Neutrophil (primary cell): ENCODE results near the gene MYO7B.

Experiments
- H3K27ac ChIP-seq: fragments of 200-600 bp; sonication (generic); 2 replicates; pipeline ENCODE4 v1.5.1; 2016; ENCODE audit warnings: mild to moderate bottlenecking, moderate library complexity
- H3K27me3 ChIP-seq: fragments of 200-600 bp; sonication (generic); 2 replicates; pipeline ENCODE4 v1.6.0; 2016; ENCODE audit warnings: mild to moderate bottlenecking
- H3K36me3 ChIP-seq: fragments of 200-600 bp; sonication (generic); 2 replicates; pipeline ENCODE4 v1.5.1; 2017
- H3K4me1 ChIP-seq, 2 experiments: fragments of 200-600 bp in 1 of 2; sonication (generic) in 1 of 2; 1 replicate in 1 of 2; 2 replicates in 1 of 2; pipeline versions ENCODE4 v1.5.1 to v1.6.1; 2013 to 2016; ENCODE audit warnings: low read depth in 1 of 2, low read length in 1 of 2, mild to moderate bottlenecking in 1 of 2, moderate library complexity in 1 of 2; ENCODE audit not compliant: control insufficient read depth in 1 of 2, insufficient read depth in 1 of 2
- H3K4me3 ChIP-seq, 2 experiments: fragments of 200-600 bp in 1 of 2; sonication (generic) in 1 of 2; 1 replicate in 1 of 2; 2 replicates in 1 of 2; pipeline ENCODE4 v1.5.1; 2013 to 2016; ENCODE audit warnings: low read depth in 1 of 2, low read length in 1 of 2, mild to moderate bottlenecking in 1 of 2, moderate library complexity in 1 of 2
- H3K9me3 ChIP-seq: fragments of 200-600 bp; sonication (generic); 2 replicates; pipeline ENCODE4 v1.5.1; 2016
- TF ChIP-seq, protein P1 (sequence below): fragments of 200-600 bp; sonication (generic); IDR thresholded peaks from 2 replicates; pipeline ENCODE4 v1.5.1; 2016; ENCODE audit warnings: antibody characterized with exemption

MYO7B gene

GRCh38 chr2:127597046-127597983, 61.8 kb downstream of the MYO7B start:
- Histone ChIP-seq H3K27ac (no peak overlapping the region), H3K36me3 (peaks cover 8% of the 10 kb centered on the region), H3K4me3 (no peak overlapping the region), H3K4me1 (no peaks in the 10 kb centered on the region), H3K9me3 (no peaks in the 10 kb centered on the region), H3K27me3 (no peaks in the 10 kb centered on the region)
- TF ChIP-seq, protein P1, sequence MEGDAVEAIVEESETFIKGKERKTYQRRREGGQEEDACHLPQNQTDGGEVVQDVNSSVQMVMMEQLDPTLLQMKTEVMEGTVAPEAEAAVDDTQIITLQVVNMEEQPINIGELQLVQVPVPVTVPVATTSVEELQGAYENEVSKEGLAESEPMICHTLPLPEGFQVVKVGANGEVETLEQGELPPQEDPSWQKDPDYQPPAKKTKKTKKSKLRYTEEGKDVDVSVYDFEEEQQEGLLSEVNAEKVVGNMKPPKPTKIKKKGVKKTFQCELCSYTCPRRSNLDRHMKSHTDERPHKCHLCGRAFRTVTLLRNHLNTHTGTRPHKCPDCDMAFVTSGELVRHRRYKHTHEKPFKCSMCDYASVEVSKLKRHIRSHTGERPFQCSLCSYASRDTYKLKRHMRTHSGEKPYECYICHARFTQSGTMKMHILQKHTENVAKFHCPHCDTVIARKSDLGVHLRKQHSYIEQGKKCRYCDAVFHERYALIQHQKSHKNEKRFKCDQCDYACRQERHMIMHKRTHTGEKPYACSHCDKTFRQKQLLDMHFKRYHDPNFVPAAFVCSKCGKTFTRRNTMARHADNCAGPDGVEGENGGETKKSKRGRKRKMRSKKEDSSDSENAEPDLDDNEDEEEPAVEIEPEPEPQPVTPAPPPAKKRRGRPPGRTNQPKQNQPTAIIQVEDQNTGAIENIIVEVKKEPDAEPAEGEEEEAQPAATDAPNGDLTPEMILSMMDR: no peak

DNA sequence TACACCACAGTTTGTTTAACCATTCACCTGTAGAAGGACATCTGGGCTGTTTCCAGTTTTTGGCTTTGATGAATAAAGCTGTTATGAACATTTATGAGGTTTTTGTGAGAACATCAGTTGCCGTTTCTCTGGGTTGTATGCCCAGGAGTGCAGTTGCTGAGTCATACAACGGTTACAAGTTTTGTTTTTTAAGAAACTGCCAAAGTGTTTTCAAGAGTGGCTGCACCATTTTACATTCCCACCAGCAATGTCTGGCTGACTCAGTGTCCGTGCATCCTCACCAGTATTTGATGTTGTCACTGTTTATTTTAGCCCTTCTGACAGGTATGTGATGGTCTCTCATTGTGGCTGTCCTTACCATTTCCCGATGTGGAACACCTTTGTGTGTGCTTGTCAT, 62.5 kb downstream of the MYO7B start:
- TF ChIP-seq, protein P1: no peak
- H3K36me3 ChIP-seq: peaks cover 8% of the 10 kb centered on the region
- H3K4me3 ChIP-seq: no peak overlapping the region
- no peak overlapping the region for H3K27ac ChIP-seq
- no peaks in the 10 kb centered on the region for H3K9me3 ChIP-seq
- H3K4me1 ChIP-seq: no peaks in the 10 kb centered on the region
- H3K27me3 ChIP-seq: no peaks in the 10 kb centered on the region

DNA sequence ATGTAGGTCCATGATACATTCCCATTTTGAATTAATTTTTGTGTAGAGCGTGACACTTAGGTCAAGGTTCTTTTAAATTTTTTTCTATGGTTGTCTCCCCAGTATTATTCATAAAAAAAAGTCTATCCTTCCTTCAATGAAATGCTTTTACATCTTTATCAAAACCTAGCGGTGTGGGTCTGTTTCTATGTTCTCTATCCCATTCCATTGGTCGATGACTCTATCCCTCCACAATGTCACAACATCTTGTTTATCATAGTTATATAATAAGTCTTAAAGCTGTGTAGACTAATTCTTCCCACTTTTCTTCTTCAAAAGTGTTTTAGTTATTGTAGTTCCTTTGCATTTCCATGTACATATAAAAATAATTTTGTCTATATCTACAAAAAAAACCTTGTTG, 63.2 kb downstream of the MYO7B start:
- no peak overlapping the region for H3K4me3 ChIP-seq
- no peaks in the 10 kb centered on the region for H3K9me3 ChIP-seq
- no peaks in the 10 kb centered on the region for H3K4me1 ChIP-seq
- H3K27me3 ChIP-seq: no peaks in the 10 kb centered on the region
- TF ChIP-seq, protein P1: no peak
- peaks cover 8% of the 10 kb centered on the region for H3K36me3 ChIP-seq
- H3K27ac ChIP-seq: no peak overlapping the region

GRCh38 chr2:127599211-127599610, 63.7 kb downstream of the MYO7B start:
- no peaks in the 10 kb centered on the region for H3K4me1 ChIP-seq
- TF ChIP-seq, protein P1: no peak
- no peak overlapping the region for H3K4me3 ChIP-seq
- no peaks in the 10 kb centered on the region for H3K27me3 ChIP-seq
- no peaks in the 10 kb centered on the region for H3K9me3 ChIP-seq
- peaks cover 8% of the 10 kb centered on the region for H3K36me3 ChIP-seq
- no peak overlapping the region for H3K27ac ChIP-seq

DNA sequence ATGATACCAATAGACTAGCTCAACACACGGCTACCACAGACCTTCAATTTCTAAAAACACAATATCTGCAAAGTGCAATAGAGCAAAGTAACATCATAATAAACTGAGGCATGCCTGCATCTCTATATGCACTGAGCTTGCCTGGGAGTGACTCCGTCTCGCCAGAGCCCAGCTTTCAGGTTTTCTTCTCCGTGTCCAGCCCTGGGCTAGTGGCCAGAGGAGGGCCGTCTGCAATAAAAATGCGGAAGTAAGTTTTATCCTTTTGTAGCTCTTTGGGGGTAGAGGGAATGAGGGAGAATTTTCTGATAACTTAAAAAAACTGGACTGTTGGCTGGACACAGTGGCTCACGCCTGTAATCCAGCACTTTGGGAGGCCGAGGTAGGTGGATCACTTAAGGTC, 69.5 kb downstream of the MYO7B start:
- Histone ChIP-seq H3K27me3 (no peaks in the 10 kb centered on the region), H3K9me3 (no peaks in the 10 kb centered on the region), H3K4me1 (no peaks in the 10 kb centered on the region), H3K36me3 (peaks cover 17% of the 10 kb centered on the region), H3K27ac (no peak overlapping the region), H3K4me3 (no peak overlapping the region)
- TF ChIP-seq, protein P1: no peak
